SU-DHL-6 (cell line): ENCODE measurements around the gene DPAGT1.

Experiments used
- H2AFZ ChIP-seq: fragments of 200-600 bp; sonication (generic); 2 replicates; pipeline ENCODE4 v1.6.1; 2014; ENCODE audit warnings: low read depth, mild to moderate bottlenecking, moderate library complexity, mixed read lengths, antibody characterized with exemption, low read length; ENCODE audit not compliant: severe bottlenecking
- H3F3A ChIP-seq: fragments of 200-600 bp; shearing (Covaris generic); 2 replicates; pipeline ENCODE4 v1.6.0; 2016; ENCODE audit warnings: antibody characterized with exemption, mild to moderate bottlenecking; ENCODE audit not compliant: insufficient read depth
- H3K27ac ChIP-seq: fragments of 200-600 bp; sonication (generic); 2 replicates; pipeline ENCODE4 v1.5.1; 2016; ENCODE audit warnings: low read depth, mild to moderate bottlenecking, low read length, moderate library complexity, mixed read lengths
- H3K27me3 ChIP-seq: fragments of 200-600 bp; sonication (generic), shearing (Covaris generic); 2 replicates; pipeline ENCODE4 v1.6.0; 2014; ENCODE audit warnings: mild to moderate bottlenecking, low read length
- H3K36me3 ChIP-seq: fragments of 200-600 bp; sonication (generic); 2 replicates; pipeline ENCODE4 v1.6.1; 2014; ENCODE audit warnings: mild to moderate bottlenecking, low read length, mixed read lengths
- H3K4me2 ChIP-seq: fragments of 300-600, 200-600 bp; shearing (Covaris generic), sonication (generic); 2 replicates; pipeline ENCODE4 v1.6.0; 2014; ENCODE audit warnings: low read length, low read depth, mild to moderate bottlenecking; ENCODE audit not compliant: poor library complexity, severe bottlenecking
- H3K4me3 ChIP-seq: fragments of 200-600 bp; sonication (generic); 2 replicates; pipeline ENCODE4 v1.5.1; 2014; ENCODE audit warnings: antibody characterized with exemption, low read length, mild to moderate bottlenecking, mixed read lengths; ENCODE audit not compliant: insufficient read depth, poor library complexity, severe bottlenecking
- H3K79me2 ChIP-seq: fragments of 200-600 bp; sonication (generic); 2 replicates; pipeline ENCODE4 v1.6.1; 2014; ENCODE audit warnings: mild to moderate bottlenecking, low read length, moderate library complexity; ENCODE audit not compliant: insufficient read depth
- H3K9ac ChIP-seq: fragments of 200-600 bp; sonication (generic); 2 replicates; pipeline ENCODE4 v1.7.0; 2014; ENCODE audit warnings: mild to moderate bottlenecking, low read length
- H3K9me2 ChIP-seq: fragments of 200-600 bp; sonication (generic); replicated peaks from 2 replicates; pipeline ENCODE4 v1.6.1; 2014; ENCODE audit warnings: low read length; ENCODE audit not compliant: insufficient read depth
- H3K9me3 ChIP-seq: fragments of 200-600 bp; sonication (generic); 2 replicates; pipeline ENCODE4 v1.6.1; 2014; ENCODE audit warnings: low read length, mixed read lengths; ENCODE audit not compliant: insufficient read depth
- H4K20me1 ChIP-seq: fragments of 200-600 bp; sonication (generic); 2 replicates; pipeline ENCODE4 v1.6.1; 2014; ENCODE audit warnings: low read depth, mild to moderate bottlenecking, antibody characterized with exemption, low read length, moderate library complexity, mixed read lengths
- CTCF ChIP-seq: fragments of 200-600 bp; sonication (generic); IDR thresholded peaks from one replicate; pipeline ENCODE4 v1.5.1; 2017; ENCODE audit warnings: antibody characterized with exemption, mild to moderate bottlenecking, low read length, moderate library complexity; ENCODE audit not compliant: insufficient read depth, poor library complexity, severe bottlenecking
- EZH2phosphoT487 ChIP-seq: fragments of 200-600 bp; sonication (generic), shearing (Covaris generic); conservative IDR thresholded peaks from 2 replicates; pipeline ENCODE4 v1.6.1; 2018; ENCODE audit warnings: mild to moderate bottlenecking, antibody characterized with exemption, low read length, moderate library complexity, mixed read lengths

The DPAGT1 gene

DNA sequence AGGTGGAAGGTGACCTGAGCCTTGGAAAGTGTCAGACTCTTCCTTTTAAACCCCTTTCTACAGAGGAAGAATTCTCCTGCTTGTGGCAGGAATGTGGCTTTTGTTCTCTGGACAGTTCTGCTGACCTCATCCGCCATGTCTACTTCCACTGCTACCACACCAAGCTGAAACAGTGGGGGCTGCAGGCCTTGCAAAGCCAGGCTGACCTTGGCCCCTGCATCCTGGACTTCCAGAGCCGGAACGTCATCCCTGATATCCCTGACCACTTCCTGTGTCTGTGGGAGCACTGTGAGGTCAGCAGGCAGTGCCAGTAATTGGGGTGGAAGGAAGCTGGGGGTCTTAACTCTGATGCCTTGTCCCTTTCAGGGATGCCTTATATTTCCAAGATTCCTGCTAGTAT, 29.0 kb upstream of the DPAGT1 start:
- H3K27ac ChIP-seq = no peak overlapping the region
- no peaks in the 10 kb centered on the region for H3K27me3 ChIP-seq
- TF ChIP-seq EZH2phosphoT487 (no peak), CTCF (no peak)
- H3K4me2 ChIP-seq = no peak overlapping the region
- no peaks in the 10 kb centered on the region; the same call in 1 of the 2 replicates for H3K36me3 ChIP-seq
- no peaks in the 10 kb centered on the region for H3K79me2 ChIP-seq
- no peaks in the 10 kb centered on the region for H3F3A ChIP-seq
- no peaks in the 10 kb centered on the region for H3K9me3 ChIP-seq
- H4K20me1 ChIP-seq = no peaks in the 10 kb centered on the region
- no peak overlapping the region for H3K9ac ChIP-seq
- H3K4me3 ChIP-seq = no peak overlapping the region
- no peak overlapping the region for H2AFZ ChIP-seq
- no peaks in the 10 kb centered on the region for H3K9me2 ChIP-seq

- Histone ChIP-seq H3K36me3 (no peaks in the 10 kb centered on the region), H2AFZ (no peak overlapping the region), H4K20me1 (no peaks in the 10 kb centered on the region), H3K4me2 (no peak overlapping the region), H3K27me3 (no peaks in the 10 kb centered on the region), H3K79me2 (peaks cover 26% of the 10 kb centered on the region), H3K4me3 (no peak overlapping the region), H3F3A (no peaks in the 10 kb centered on the region), H3K27ac (no peak overlapping the region), H3K9me2 (no peaks in the 10 kb centered on the region), H3K9ac (no peak overlapping the region), H3K9me3 (no peaks in the 10 kb centered on the region)
- no peak for TF ChIP-seq CTCF
- TF ChIP-seq EZH2phosphoT487 = no peak
Observed at GRCh38 chr11:119126675-119127268, 25.1 kb upstream of the DPAGT1 start.

GRCh38 chr11:119125821-119126220, 24.2 kb upstream of the DPAGT1 start:
- TF ChIP-seq CTCF = no peak
- TF ChIP-seq EZH2phosphoT487 = no peak
- H3K79me2 ChIP-seq = peaks cover 29% of the 10 kb centered on the region
- H3K4me3 ChIP-seq = no peak overlapping the region
- H3K27me3 ChIP-seq = no peaks in the 10 kb centered on the region
- H3K9me2 ChIP-seq = no peaks in the 10 kb centered on the region
- H3K27ac ChIP-seq = no peak overlapping the region
- H3K9ac ChIP-seq = no peak overlapping the region
- no peak overlapping the region for H3K4me2 ChIP-seq
- no peaks in the 10 kb centered on the region for H3F3A ChIP-seq
- H2AFZ ChIP-seq = no peak overlapping the region
- H3K36me3 ChIP-seq = no peaks in the 10 kb centered on the region
- H3K9me3 ChIP-seq = no peaks in the 10 kb centered on the region
- no peaks in the 10 kb centered on the region for H4K20me1 ChIP-seq
